GM23338 (cell line): ENCODE data around the gene MAT2B. TPM values are rescaled to one million over a fixed set of nuclear protein-coding genes. Genes with fewer than 3 reads are reported as not detected.

Experiments used
- ATAC-seq: fragments of 200-7000 bp; cut with Tn5 transposase; 3 replicates; pipeline ENCODE4 v1.9.1; 2020
- DNase-seq: peaks from one replicate; pipeline ENCODE4 v3.0.0-alpha.2; 2015; ENCODE audit warnings: low spot score
- H2AFZ ChIP-seq: fragments of 200-600 bp; sonication (generic); 2 replicates; pipeline ENCODE4 v1.8.0; 2016; ENCODE audit warnings: antibody characterized with exemption, mild to moderate bottlenecking, moderate library complexity
- H3F3A ChIP-seq: fragments of 200-600 bp; sonication (generic); replicated peaks from 2 replicates; pipeline ENCODE4 v1.8.0; 2017; ENCODE audit warnings: antibody characterized with exemption, mixed run types, low read depth
- H3K27ac ChIP-seq: fragments of 200-600 bp; sonication (generic); 2 replicates; pipeline ENCODE4 v1.6.1; 2016; ENCODE audit warnings: low read depth
- H3K27me3 ChIP-seq: fragments of 200-600 bp; sonication (generic); 2 replicates; pipeline ENCODE4 v1.8.0; 2016; ENCODE audit warnings: mild to moderate bottlenecking, mixed run types, moderate library complexity; ENCODE audit not compliant: insufficient read depth
- H3K36me3 ChIP-seq: fragments of 200-600 bp; sonication (generic); 2 replicates; pipeline ENCODE4 v1.8.0; 2016; ENCODE audit warnings: mild to moderate bottlenecking; ENCODE audit not compliant: insufficient read depth
- H3K4me1 ChIP-seq: fragments of 200-600 bp; sonication (generic); 2 replicates; pipeline ENCODE4 v1.8.0; 2016; ENCODE audit warnings: mild to moderate bottlenecking, moderate library complexity; ENCODE audit not compliant: insufficient read depth
- H3K4me2 ChIP-seq: fragments of 200-600 bp; sonication (generic); 2 replicates; pipeline ENCODE4 v1.7.1; 2017; ENCODE audit warnings: mixed run types
- H3K4me3 ChIP-seq: fragments of 200-600 bp; sonication (generic); 2 replicates; pipeline ENCODE4 v1.6.1; 2016; ENCODE audit warnings: mixed run types
- H3K79me2 ChIP-seq: fragments of 200-600 bp; sonication (generic); replicated peaks from 2 replicates; pipeline ENCODE4 v1.8.0; 2017; ENCODE audit warnings: mild to moderate bottlenecking; ENCODE audit not compliant: insufficient read depth
- H3K9me2 ChIP-seq: fragments of 200-600 bp; sonication (generic); 2 replicates; pipeline ENCODE4 v1.8.0; 2017; ENCODE audit not compliant: insufficient read depth
- H4K20me1 ChIP-seq: fragments of 200-600 bp; sonication (generic); replicated peaks from 2 replicates; pipeline ENCODE4 v1.8.0; 2017; ENCODE audit warnings: mild to moderate bottlenecking; ENCODE audit not compliant: insufficient read depth
- H3K27ac Mint-ChIP-seq: 2 replicates; pipeline ENCODE4 v1.8.0; 2020; ENCODE audit warnings: inconsistent platforms, mild to moderate bottlenecking, moderate library complexity, mixed read lengths
- H3K27me3 Mint-ChIP-seq: 3 replicates; pipeline ENCODE4 v1.8.0; 2022; ENCODE audit warnings: low read depth, mild to moderate bottlenecking, moderate library complexity, mixed read lengths, inconsistent platforms; ENCODE audit not compliant: insufficient read depth, poor library complexity
- H3K36me3 Mint-ChIP-seq: 3 replicates; pipeline ENCODE4 v1.8.0; 2021; ENCODE audit warnings: low read depth, mild to moderate bottlenecking, inconsistent platforms, moderate library complexity, mixed read lengths
- H3K4me1 Mint-ChIP-seq: 3 replicates; pipeline ENCODE4 v1.8.0; 2020; ENCODE audit warnings: mild to moderate bottlenecking, inconsistent platforms, mixed read lengths
- H3K4me3 Mint-ChIP-seq: 3 replicates; pipeline ENCODE4 v1.8.0; 2021; ENCODE audit warnings: moderate library complexity, mild to moderate bottlenecking, inconsistent platforms, mixed read lengths
- H3K9me3 Mint-ChIP-seq: 3 replicates; pipeline ENCODE4 v1.8.0; 2020; ENCODE audit warnings: moderate library complexity, mild to moderate bottlenecking, inconsistent platforms, mixed read lengths
- CREB1 ChIP-seq: fragments of 250-450 bp; sonication (Bioruptor Pico); IDR thresholded peaks from 2 replicates; pipeline ENCODE4 v1.5.0; 2020; ENCODE audit warnings: low read depth, mild to moderate bottlenecking, moderate library complexity
- EZH2 ChIP-seq: fragments of 200-600 bp; sonication (generic); IDR thresholded peaks from one replicate; pipeline ENCODE4 v1.8.0; 2017; ENCODE audit warnings: antibody characterized with exemption, mild to moderate bottlenecking, low read depth; ENCODE audit not compliant: unreplicated experiment
- EZH2phosphoT487 ChIP-seq: fragments of 200-600 bp; sonication (generic); IDR thresholded peaks from one replicate; pipeline ENCODE4 v1.8.1; 2018; ENCODE audit warnings: antibody characterized with exemption; ENCODE audit not compliant: unreplicated experiment
- JUNB ChIP-seq: IDR thresholded peaks from one replicate; pipeline ENCODE4 v1.6.1; 2016; ENCODE audit warnings: antibody characterized with exemption; ENCODE audit not compliant: unreplicated experiment
- NANOG ChIP-seq: IDR thresholded peaks from 2 replicates; pipeline ENCODE4 v1.6.1; 2016; ENCODE audit warnings: antibody characterized with exemption, borderline replicate concordance
- POLR2AphosphoS5 ChIP-seq: IDR thresholded peaks from 2 replicates; pipeline ENCODE4 v1.6.1; 2016; ENCODE audit warnings: antibody characterized with exemption, low read depth
- REST ChIP-seq: IDR thresholded peaks from one replicate; pipeline ENCODE4 v1.6.1; 2018; ENCODE audit warnings: antibody characterized with exemption; ENCODE audit not compliant: unreplicated experiment
- STAT1 ChIP-seq: IDR thresholded peaks from one replicate; pipeline ENCODE4 v1.6.1; 2016; ENCODE audit warnings: antibody characterized with exemption; ENCODE audit not compliant: unreplicated experiment
- ZNF114 ChIP-seq: fragments of 250-450 bp; sonication (Bioruptor Pico); IDR thresholded peaks from 2 replicates; pipeline ENCODE4 v1.5.0; 2020; ENCODE audit warnings: mild to moderate bottlenecking, moderate library complexity
- ZNF331 ChIP-seq: fragments of 250-450 bp; sonication (Bioruptor Pico); IDR thresholded peaks from 2 replicates; pipeline ENCODE4 v1.5.0; 2020; ENCODE audit warnings: low read depth, mild to moderate bottlenecking, moderate library complexity
- ZNF462 ChIP-seq: fragments of 250-450 bp; sonication (Bioruptor Pico); IDR thresholded peaks from 2 replicates; pipeline ENCODE4 v1.5.0; 2020; ENCODE audit warnings: mild to moderate bottlenecking, moderate library complexity
- polyA plus RNA-seq: library from polyadenylated mRNA; unstranded; fragments of >200 nt; fragmentation: Nextera tagmentation; extraction: Ambion mirVana; gene quantifications from 2 replicates; pipeline ENCODE4 v1.2.1, GENCODE V29; 2016
- total RNA-seq: library from RNA; depleted of rRNA; stranded (reverse); fragments of >200 nt; shearing (Covaris generic); gene quantifications from 2 replicates; pipeline ENCODE4 v1.2.3, GENCODE V29; 2014
- TF ChIP-seq, protein P1 (sequence below): IDR thresholded peaks from 2 replicates; pipeline ENCODE4 v1.6.1; 2016; ENCODE audit warnings: antibody characterized with exemption
- TF ChIP-seq, protein P2 (sequence below), 2 experiments: fragments of 200-600 bp in 1 of 2; sonication (generic) in 1 of 2; conservative IDR thresholded peaks; 2 replicates each; pipeline versions ENCODE4 v1.5.1 to v1.6.1; 2016 to 2017; ENCODE audit warnings: antibody characterized with exemption in 2 of 2, low read depth in 2 of 2, mild to moderate bottlenecking in 2 of 2, moderate library complexity in 1 of 2

The MAT2B gene
- total and polyA plus RNA-seq, 2 experiments from 2014 or later = 81.4 to 120 TPM

GRCh38 chr5:163478982-163479271 lies 26.5 kb upstream of the MAT2B start:
- Mint-ChIP-seq H3K4me1 (no peaks in the 10 kb centered on the region), H3K27ac (no peak overlapping the region), H3K4me3 (no peak overlapping the region), H3K36me3 (peaks cover 86% of the 10 kb centered on the region), H3K27me3 (no peaks in the 10 kb centered on the region), H3K9me3 (no peaks in the 10 kb centered on the region)
- Histone ChIP-seq H3K27ac (no peak overlapping the region), H3K27me3 (no peaks in the 10 kb centered on the region), H3F3A (no peaks in the 10 kb centered on the region), H4K20me1 (no peaks in the 10 kb centered on the region), H3K36me3 (peaks cover 76% of the 10 kb centered on the region), H2AFZ (no peak overlapping the region), H3K4me2 (no peak overlapping the region), H3K9me2 (no peaks in the 10 kb centered on the region), H3K4me1 (no peaks in the 10 kb centered on the region), H3K79me2 (no peaks in the 10 kb centered on the region), H3K4me3 (no peak overlapping the region)
- ATAC-seq = no peak
- TF ChIP-seq ZNF331 (CRISPR knock-in tag) (no peak), ZNF462 (CRISPR knock-in tag) (no peak), EZH2 (no peak), NANOG (no peak), EZH2phosphoT487 (no peak), POLR2AphosphoS5 (no peak), JUNB (no peak), REST (no peak), STAT1 (no peak), CREB1 (CRISPR knock-in tag) (no peak), ZNF114 (CRISPR knock-in tag) (no peak)
- TF ChIP-seq, protein P1, sequence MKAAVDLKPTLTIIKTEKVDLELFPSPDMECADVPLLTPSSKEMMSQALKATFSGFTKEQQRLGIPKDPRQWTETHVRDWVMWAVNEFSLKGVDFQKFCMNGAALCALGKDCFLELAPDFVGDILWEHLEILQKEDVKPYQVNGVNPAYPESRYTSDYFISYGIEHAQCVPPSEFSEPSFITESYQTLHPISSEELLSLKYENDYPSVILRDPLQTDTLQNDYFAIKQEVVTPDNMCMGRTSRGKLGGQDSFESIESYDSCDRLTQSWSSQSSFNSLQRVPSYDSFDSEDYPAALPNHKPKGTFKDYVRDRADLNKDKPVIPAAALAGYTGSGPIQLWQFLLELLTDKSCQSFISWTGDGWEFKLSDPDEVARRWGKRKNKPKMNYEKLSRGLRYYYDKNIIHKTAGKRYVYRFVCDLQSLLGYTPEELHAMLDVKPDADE = no peak
- TF ChIP-seq, protein P2, sequence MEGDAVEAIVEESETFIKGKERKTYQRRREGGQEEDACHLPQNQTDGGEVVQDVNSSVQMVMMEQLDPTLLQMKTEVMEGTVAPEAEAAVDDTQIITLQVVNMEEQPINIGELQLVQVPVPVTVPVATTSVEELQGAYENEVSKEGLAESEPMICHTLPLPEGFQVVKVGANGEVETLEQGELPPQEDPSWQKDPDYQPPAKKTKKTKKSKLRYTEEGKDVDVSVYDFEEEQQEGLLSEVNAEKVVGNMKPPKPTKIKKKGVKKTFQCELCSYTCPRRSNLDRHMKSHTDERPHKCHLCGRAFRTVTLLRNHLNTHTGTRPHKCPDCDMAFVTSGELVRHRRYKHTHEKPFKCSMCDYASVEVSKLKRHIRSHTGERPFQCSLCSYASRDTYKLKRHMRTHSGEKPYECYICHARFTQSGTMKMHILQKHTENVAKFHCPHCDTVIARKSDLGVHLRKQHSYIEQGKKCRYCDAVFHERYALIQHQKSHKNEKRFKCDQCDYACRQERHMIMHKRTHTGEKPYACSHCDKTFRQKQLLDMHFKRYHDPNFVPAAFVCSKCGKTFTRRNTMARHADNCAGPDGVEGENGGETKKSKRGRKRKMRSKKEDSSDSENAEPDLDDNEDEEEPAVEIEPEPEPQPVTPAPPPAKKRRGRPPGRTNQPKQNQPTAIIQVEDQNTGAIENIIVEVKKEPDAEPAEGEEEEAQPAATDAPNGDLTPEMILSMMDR (conservative IDR thresholded peaks at IDR 0.05; ENCODE audit: low read depth in 2 of 2) = no peak
- DNase-seq = no peak
